Peyer's patch (tissue), 4 donors: ENCODE measurements around the gene ITGA11.

Experiments used
- POLR2A ChIP-seq, 2 donors: fragments of 450-650 bp; IDR thresholded peaks; one replicate each; pipeline ENCODE4 v1.5.1; 2017; ENCODE audit warnings: antibody characterized with exemption in 2 of 2, mild to moderate bottlenecking in 2 of 2, moderate library complexity in 2 of 2
- TF ChIP-seq, protein P1 (sequence below), 6 experiments: fragments of 450-650 bp in 4 of 6; fragments of 200-600 bp in 2 of 6; sonication (generic) in 1 of 6; IDR thresholded peaks; one replicate each; pipeline ENCODE4 v1.5.1; 2017 to 2019; ENCODE audit warnings: antibody characterized with exemption in 6 of 6, mild to moderate bottlenecking in 3 of 6, moderate library complexity in 1 of 6

DNA sequence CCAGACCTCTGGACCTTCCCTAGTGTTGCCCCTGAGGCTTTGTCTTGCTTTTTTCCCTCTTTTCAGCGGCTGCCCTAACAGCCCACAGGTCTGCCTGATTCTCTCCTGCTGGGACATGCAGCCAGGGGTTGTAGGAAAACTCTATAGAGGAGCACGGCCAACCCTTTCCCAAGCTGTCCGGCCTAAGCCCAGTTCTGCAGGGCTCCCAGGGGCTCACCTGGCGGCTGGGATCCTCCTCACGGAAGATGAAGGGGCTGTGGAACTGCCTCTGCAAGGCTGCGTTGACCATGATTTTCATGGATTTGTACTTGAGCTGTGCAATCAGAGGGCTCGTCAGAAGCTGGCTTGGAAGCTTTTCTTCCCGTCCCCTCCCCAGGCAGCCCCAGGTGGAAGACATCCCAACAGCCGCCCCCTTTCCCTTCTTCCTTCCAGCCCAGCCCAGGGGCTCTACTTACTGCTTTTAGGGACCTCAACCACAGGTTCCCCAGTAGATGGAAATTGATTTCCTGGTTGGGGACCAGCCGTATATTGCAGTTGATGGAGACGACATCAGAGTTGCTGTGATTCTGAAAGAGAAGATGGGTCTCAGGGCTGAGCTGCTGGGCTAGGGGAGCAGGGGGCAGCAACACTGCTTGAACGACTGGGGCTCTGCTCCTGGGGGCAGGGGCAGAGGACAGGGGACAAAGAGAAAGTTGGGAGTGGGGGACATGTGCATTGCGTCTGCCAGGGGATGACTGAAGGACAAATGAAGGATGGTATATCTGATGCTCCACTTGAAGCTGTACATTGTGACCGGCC lies 124.6 kb downstream of the ITGA11 start:
- TF ChIP-seq, protein P1, sequence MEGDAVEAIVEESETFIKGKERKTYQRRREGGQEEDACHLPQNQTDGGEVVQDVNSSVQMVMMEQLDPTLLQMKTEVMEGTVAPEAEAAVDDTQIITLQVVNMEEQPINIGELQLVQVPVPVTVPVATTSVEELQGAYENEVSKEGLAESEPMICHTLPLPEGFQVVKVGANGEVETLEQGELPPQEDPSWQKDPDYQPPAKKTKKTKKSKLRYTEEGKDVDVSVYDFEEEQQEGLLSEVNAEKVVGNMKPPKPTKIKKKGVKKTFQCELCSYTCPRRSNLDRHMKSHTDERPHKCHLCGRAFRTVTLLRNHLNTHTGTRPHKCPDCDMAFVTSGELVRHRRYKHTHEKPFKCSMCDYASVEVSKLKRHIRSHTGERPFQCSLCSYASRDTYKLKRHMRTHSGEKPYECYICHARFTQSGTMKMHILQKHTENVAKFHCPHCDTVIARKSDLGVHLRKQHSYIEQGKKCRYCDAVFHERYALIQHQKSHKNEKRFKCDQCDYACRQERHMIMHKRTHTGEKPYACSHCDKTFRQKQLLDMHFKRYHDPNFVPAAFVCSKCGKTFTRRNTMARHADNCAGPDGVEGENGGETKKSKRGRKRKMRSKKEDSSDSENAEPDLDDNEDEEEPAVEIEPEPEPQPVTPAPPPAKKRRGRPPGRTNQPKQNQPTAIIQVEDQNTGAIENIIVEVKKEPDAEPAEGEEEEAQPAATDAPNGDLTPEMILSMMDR (IDR thresholded peaks at IDR 0.05), result no peak
- TF ChIP-seq POLR2A (IDR thresholded peaks at IDR 0.05), result no peak
